ENCODE data around the gene FHIT. TPM values are rescaled to one million over a fixed set of nuclear protein-coding genes. Genes with fewer than 3 reads are reported as not detected.
"Not testable (repeated sequence)": the region's sequence is repeated elsewhere in the genome, so short reads cannot be mapped to it uniquely, and the experiment has no call there.

Gene FHIT
- total RNA-seq, 1 experiment from 2014 or later, result 2.1 TPM

- not testable (repeated sequence) for DNase-seq (ENCODE audit: extremely low read depth, low read depth)
Measured at GRCh38 chr3:60539394-60539793, 711.9 kb downstream of the FHIT start.

GRCh38 chr3:60536420-60536819 is 714.8 kb downstream of the FHIT start:
- DNase-seq (ENCODE audit: extremely low read depth, low read depth), result no peak

- no peak for DNase-seq (ENCODE audit: extremely low read depth, low read depth)
Measured at GRCh38 chr3:60531759-60532158, 719.5 kb downstream of the FHIT start.

GRCh38 chr3:60528651-60529050 is 722.6 kb downstream of the FHIT start:
- no peak for DNase-seq (ENCODE audit: extremely low read depth, low read depth)

- no peak for DNase-seq (ENCODE audit: extremely low read depth, low read depth)
Measured at GRCh38 chr3:60523536-60523935, 727.7 kb downstream of the FHIT start.

- DNase-seq (ENCODE audit: extremely low read depth, low read depth), result no peak
Measured at GRCh38 chr3:60517134-60517533, 734.1 kb downstream of the FHIT start.

GRCh38 chr3:60514866-60515265 is 736.4 kb downstream of the FHIT start:
- no peak for DNase-seq (ENCODE audit: extremely low read depth, low read depth)

GRCh38 chr3:60514085-60514649 is 737.1 kb downstream of the FHIT start:
- no peak for DNase-seq (ENCODE audit: extremely low read depth, low read depth)

GRCh38 chr3:60513241-60513640 is 738.0 kb downstream of the FHIT start:
- no peak for DNase-seq (ENCODE audit: extremely low read depth, low read depth)

GRCh38 chr3:60512506-60512905 is 738.7 kb downstream of the FHIT start:
- no peak for DNase-seq (ENCODE audit: extremely low read depth, low read depth)

- DNase-seq (ENCODE audit: extremely low read depth, low read depth), result no peak
Measured at GRCh38 chr3:60509471-60509870, 741.8 kb downstream of the FHIT start.

- DNase-seq (ENCODE audit: extremely low read depth, low read depth), result no peak
Measured at GRCh38 chr3:60504827-60505457, 746.3 kb downstream of the FHIT start.

- no peak for DNase-seq (ENCODE audit: extremely low read depth, low read depth)
Measured at GRCh38 chr3:60501314-60501713, 749.9 kb downstream of the FHIT start.

- DNase-seq (ENCODE audit: extremely low read depth, low read depth), result no peak
Measured at GRCh38 chr3:60497902-60498301, 753.4 kb downstream of the FHIT start.

GRCh38 chr3:60490992-60491391 is 760.3 kb downstream of the FHIT start:
- DNase-seq (ENCODE audit: extremely low read depth, low read depth), result no peak

- no peak for DNase-seq (ENCODE audit: extremely low read depth, low read depth)
Measured at GRCh38 chr3:60475096-60475495, 776.2 kb downstream of the FHIT start.

GRCh38 chr3:60469481-60469880 is 781.8 kb downstream of the FHIT start:
- no peak for DNase-seq (ENCODE audit: extremely low read depth, low read depth)

- DNase-seq (ENCODE audit: extremely low read depth, low read depth), result no peak
Measured at GRCh38 chr3:60463685-60464084, 787.6 kb downstream of the FHIT start.

GRCh38 chr3:60461267-60461666 is 790.0 kb downstream of the FHIT start:
- no peak for DNase-seq (ENCODE audit: extremely low read depth, low read depth)

- DNase-seq (ENCODE audit: extremely low read depth, low read depth), result no peak
Measured at GRCh38 chr3:60456180-60456579, 795.1 kb downstream of the FHIT start.

- DNase-seq (ENCODE audit: extremely low read depth, low read depth), result no peak
Measured at GRCh38 chr3:60453326-60453725, 797.9 kb downstream of the FHIT start.

- DNase-seq (ENCODE audit: extremely low read depth, low read depth), result no peak
Measured at GRCh38 chr3:60448696-60449095, 802.6 kb downstream of the FHIT start.

GRCh38 chr3:60445446-60445845 is 805.8 kb downstream of the FHIT start:
- DNase-seq (ENCODE audit: extremely low read depth, low read depth), result no peak

Data from NCI-H460 (cell line).